Smooth muscle cell of the coronary artery (primary cell): ENCODE results near the gene SRI. TPM values are rescaled to one million over a fixed set of nuclear protein-coding genes. Genes with fewer than 3 reads are reported as not detected.

Experiments
- total RNA-seq: library from RNA; depleted of rRNA; stranded (reverse); fragments of >200 nt; gene quantifications from 2 replicates; pipeline ENCODE4 v1.2.3, GENCODE V29; 2014; ENCODE audit warnings: low replicate concordance

SRI gene
- 97.3 and 99.0 TPM in 2 replicates for total RNA-seq

DNA sequence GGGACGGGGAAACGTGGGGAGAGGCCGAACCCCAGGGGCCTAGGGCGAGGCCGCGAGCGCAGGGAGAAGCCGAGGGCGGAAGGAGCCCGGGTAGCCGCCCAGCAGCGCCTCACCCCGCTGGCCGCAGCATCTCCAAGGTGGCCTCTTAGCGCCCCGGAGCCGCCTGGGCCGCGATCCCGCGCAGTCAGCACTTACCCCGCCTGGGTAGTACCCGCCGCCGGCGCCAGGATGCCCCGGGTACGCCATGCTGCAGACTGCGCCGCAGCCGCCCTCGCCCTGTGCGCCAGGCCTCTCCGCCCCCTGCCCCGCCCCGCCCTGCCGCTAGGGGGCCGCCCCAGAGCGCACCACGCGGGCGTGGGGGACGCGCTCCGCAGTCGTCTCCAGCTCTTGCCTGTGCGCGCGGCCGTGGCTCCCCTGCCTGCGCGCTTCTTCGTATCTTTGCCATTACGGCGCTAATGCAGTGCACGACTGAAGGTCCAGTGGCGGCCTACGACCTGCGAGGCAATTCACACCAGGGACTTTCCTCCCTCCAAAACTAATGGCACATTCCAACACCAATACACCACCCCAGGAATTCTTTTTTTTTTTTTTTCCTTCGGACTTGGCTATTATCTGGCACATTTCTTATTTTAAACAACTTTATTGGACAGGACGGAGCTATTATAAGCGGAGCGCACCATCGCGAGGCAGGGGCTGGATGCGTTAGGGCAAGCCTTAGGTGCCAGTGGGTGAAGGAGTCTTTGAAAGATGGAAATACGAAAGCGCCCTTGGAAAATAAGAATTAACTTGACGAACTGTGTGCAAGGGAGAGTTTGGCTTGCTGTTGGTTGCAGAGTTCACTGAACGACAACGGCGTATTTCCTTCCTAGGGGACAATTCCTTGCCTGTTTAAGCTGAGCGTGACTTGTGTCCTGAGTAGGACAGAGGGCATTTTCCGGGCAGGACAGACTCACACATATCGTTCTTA, at the start of gene SRI:
Gene SRI (minus strand): TSS at position 258 of the 967 bp plus-strand sequence. CDS start 12 bp downstream, at position 246.

Other genes with a start within 250 kb of the SRI start
- 0.08 and 15.0 TPM in 2 replicates for gene STEAP4, start 86.9 kb upstream of the SRI start, total RNA-seq